Measurements from ENCODE around the gene CNST.

DNA sequence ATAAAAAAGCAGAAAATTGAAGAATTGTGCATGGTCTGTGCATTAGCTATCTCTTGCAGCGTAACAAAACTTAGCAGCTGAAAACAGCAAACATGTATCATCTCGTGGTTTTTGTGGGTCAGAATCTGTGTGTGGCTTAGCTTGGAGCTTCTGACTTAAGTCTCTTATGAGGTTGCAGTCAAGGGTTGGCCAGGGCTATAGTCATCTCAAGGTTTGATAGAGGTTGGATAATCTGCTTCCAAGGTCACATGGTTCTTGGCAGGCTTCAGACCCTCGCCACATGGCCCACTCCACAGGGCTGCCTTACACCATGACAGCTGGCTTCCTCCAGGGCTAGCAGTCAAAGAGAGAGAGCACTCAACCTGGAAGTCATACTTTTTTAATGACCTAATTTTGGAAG lies 35.9 kb downstream of the CNST start:
- no peak for TF ChIP-seq EZH2 (IDR thresholded peaks at IDR 0.05; ENCODE audit: borderline replicate concordance, low read depth, low read length, poor library complexity, severe bottlenecking)
- TF ChIP-seq, protein P1, sequence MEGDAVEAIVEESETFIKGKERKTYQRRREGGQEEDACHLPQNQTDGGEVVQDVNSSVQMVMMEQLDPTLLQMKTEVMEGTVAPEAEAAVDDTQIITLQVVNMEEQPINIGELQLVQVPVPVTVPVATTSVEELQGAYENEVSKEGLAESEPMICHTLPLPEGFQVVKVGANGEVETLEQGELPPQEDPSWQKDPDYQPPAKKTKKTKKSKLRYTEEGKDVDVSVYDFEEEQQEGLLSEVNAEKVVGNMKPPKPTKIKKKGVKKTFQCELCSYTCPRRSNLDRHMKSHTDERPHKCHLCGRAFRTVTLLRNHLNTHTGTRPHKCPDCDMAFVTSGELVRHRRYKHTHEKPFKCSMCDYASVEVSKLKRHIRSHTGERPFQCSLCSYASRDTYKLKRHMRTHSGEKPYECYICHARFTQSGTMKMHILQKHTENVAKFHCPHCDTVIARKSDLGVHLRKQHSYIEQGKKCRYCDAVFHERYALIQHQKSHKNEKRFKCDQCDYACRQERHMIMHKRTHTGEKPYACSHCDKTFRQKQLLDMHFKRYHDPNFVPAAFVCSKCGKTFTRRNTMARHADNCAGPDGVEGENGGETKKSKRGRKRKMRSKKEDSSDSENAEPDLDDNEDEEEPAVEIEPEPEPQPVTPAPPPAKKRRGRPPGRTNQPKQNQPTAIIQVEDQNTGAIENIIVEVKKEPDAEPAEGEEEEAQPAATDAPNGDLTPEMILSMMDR (conservative IDR thresholded peaks at IDR 0.05; ENCODE audit: low read depth, low read length), result no peak

All from A673 (cell line).